Measurements from ENCODE around the gene TNXB. TPM values are rescaled to one million over a fixed set of nuclear protein-coding genes. Genes with fewer than 3 reads are reported as not detected.
"Not testable (repeated sequence)": the region's sequence is repeated elsewhere in the genome, so short reads cannot be mapped to it uniquely, and the experiment has no call there.

TNXB gene
- total RNA-seq, 1 experiment from 2014 or later, result 0.22 TPM

DNA sequence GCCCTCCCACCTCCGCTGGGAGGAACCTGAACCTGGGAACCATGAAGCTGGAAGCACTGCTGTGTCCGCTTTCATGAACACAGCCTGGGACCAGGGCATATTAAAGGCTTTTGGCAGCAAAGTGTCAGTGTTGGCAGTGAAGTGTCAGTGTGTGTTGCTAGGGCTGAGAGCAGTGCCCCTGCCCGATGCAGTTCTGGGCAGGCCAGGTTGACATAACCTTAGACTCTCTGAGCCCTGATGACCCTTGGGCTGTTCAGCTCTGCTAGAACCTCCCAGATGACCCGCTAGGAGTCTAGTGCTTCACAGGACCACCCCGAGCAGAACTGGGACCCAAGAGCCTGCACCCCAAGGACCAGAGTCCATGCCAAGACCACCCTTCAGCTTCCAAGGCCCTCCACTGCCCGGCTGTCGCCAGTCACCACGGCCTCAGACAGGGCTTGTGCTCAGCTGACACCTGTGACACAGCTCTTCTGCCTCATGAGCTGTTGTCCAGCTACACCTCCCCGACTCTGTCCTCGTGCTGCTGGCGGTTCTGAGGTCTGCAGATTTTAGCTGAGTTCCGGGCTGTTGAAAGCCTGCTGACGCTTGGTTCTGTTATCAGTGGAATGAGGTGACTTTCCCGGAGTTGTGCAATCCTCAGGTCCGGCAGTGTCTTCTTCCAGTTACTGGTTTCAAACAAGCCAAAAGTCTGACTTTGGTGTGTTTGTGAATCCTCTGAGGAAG lies 106.4 kb downstream of the TNXB start:
- not testable (repeated sequence) for H3K9me3 ChIP-seq (ENCODE audit: low read length); H3K9me2 ChIP-seq (replicated peaks; ENCODE audit: insufficient read depth, low read length); H3K9ac ChIP-seq (ENCODE audit: low read length); H3K27ac ChIP-seq (ENCODE audit: low read length); H3K4me1 ChIP-seq (ENCODE audit: low read length); H4K20me1 ChIP-seq (ENCODE audit: insufficient read depth, low read depth, low read length); H3K79me2 ChIP-seq (ENCODE audit: low read length); H2AFZ ChIP-seq (ENCODE audit: low read length); H3K36me3 ChIP-seq (ENCODE audit: insufficient read depth, low read length); H3K27me3 ChIP-seq (ENCODE audit: low read length); H3K4me2 ChIP-seq (ENCODE audit: low read depth, low read length, poor library complexity, severe bottlenecking); DNase-seq; H3K4me3 ChIP-seq (ENCODE audit: low read length)

DNA sequence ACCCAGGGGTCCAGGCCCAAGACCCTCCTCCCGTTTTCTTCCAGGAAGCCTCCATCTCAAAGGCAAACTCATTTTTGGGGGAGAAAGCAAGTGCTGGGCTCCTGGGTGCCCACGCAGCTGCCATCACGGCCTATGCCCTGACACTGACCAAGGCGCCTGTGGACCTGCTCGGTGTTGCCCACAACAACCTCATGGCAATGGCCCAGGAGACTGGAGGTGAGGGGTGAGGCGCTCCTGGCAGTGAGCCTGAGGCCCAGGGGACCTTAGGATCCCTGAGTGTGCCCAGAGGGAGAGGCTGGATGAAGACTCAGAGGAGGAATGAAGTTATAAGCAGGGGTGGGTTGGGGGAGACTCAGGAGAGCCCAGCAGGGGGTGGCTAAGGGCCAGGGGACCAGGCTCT lies 112.8 kb downstream of the TNXB start:
- H3K4me1 ChIP-seq (ENCODE audit: low read length); H3K9me2 ChIP-seq (replicated peaks; ENCODE audit: insufficient read depth, low read length); DNase-seq: not testable (repeated sequence)

DNA sequence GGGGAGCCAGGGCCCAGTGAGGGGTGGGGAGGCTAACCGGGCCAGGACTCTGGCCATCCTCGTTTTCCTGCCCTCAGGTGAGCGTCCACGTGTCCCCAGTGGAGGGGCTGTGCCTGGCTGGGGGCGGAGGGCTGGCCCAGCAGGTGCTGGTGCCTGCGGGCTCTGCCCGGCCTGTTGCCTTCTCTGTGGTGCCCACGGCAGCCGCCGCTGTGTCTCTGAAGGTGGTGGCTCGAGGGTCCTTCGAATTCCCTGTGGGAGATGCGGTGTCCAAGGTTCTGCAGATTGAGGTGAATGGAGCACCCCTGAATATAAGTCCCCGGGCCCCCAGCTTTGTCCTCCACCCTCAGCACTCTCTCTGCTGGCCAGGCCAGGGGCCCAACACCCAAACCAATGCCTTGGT lies 114.7 kb downstream of the TNXB start:
- H3K4me1 ChIP-seq (ENCODE audit: low read length); H3K36me3 ChIP-seq (ENCODE audit: insufficient read depth, low read length); H3K4me3 ChIP-seq (ENCODE audit: low read length); H3K9ac ChIP-seq (ENCODE audit: low read length); H3K27ac ChIP-seq (ENCODE audit: low read length); H4K20me1 ChIP-seq (ENCODE audit: insufficient read depth, low read depth, low read length); H2AFZ ChIP-seq (ENCODE audit: low read length); H3K27me3 ChIP-seq (ENCODE audit: low read length); H3K4me2 ChIP-seq (ENCODE audit: low read depth, low read length, poor library complexity, severe bottlenecking); H3K9me2 ChIP-seq (replicated peaks; ENCODE audit: insufficient read depth, low read length); H3K9me3 ChIP-seq (ENCODE audit: low read length); H3K79me2 ChIP-seq (ENCODE audit: low read length); DNase-seq: not testable (repeated sequence)

More for the DNA sequence above, 112.8 kb downstream of the TNXB start:
- H3K9me3 ChIP-seq (ENCODE audit: low read length); H4K20me1 ChIP-seq (ENCODE audit: insufficient read depth, low read depth, low read length); H2AFZ ChIP-seq (ENCODE audit: low read length); H3K79me2 ChIP-seq (ENCODE audit: low read length); H3K4me2 ChIP-seq (ENCODE audit: low read depth, low read length, poor library complexity, severe bottlenecking); H3K36me3 ChIP-seq (ENCODE audit: insufficient read depth, low read length); H3K27me3 ChIP-seq (ENCODE audit: low read length); H3K4me3 ChIP-seq (ENCODE audit: low read length); H3K27ac ChIP-seq (ENCODE audit: low read length); H3K9ac ChIP-seq (ENCODE audit: low read length): not testable (repeated sequence)

Small RNA genes within 50 kb of the gene (small RNA-seq; reads per million reads assigned to genes)
- not detected for gene RNA5SP206

Other genes with a start within 250 kb of the TNXB start
- gene NEU1, start 246.5 kb downstream of the TNXB start, total RNA-seq (2014; rRNA removed; shearing (Covaris generic); ENCODE audit: low replicate concordance), result 23.7 and 38.7 TPM in 2 replicates
- not detected in 2 replicates for gene SLC44A4, start 230.3 kb downstream of the TNXB start, total RNA-seq (2014; rRNA removed; shearing (Covaris generic); ENCODE audit: low replicate concordance)
- gene EHMT2, start 211.6 kb downstream of the TNXB start, total RNA-seq (2014; rRNA removed; shearing (Covaris generic); ENCODE audit: low replicate concordance), result 40.0 and 79.0 TPM in 2 replicates
- 13.3 and 26.3 TPM in 2 replicates for gene ZBTB12, start 207.3 kb downstream of the TNXB start, total RNA-seq (2014; rRNA removed; shearing (Covaris generic); ENCODE audit: low replicate concordance)
- not detected in 2 replicates for gene C2, start 181.6 kb downstream of the TNXB start, total RNA-seq (2014; rRNA removed; shearing (Covaris generic); ENCODE audit: low replicate concordance)
- 0.22 TPM in 1 of 2 replicates, not detected in the other for gene CFB, start 163.2 kb downstream of the TNXB start, total RNA-seq (2014; rRNA removed; shearing (Covaris generic); ENCODE audit: low replicate concordance)
- 56.3 and 146 TPM in 2 replicates for gene NELFE, start 150.4 kb downstream of the TNXB start, total RNA-seq (2014; rRNA removed; shearing (Covaris generic); ENCODE audit: low replicate concordance)
- 43.7 and 60.0 TPM in 2 replicates for gene SKIC2, start 150.2 kb downstream of the TNXB start, total RNA-seq (2014; rRNA removed; shearing (Covaris generic); ENCODE audit: low replicate concordance)
- gene DXO, start 137.2 kb downstream of the TNXB start, total RNA-seq (2014; rRNA removed; shearing (Covaris generic); ENCODE audit: low replicate concordance), result 20.8 and 25.0 TPM in 2 replicates
- 2.9 and 3.8 TPM in 2 replicates for gene C4A, start 127.3 kb downstream of the TNXB start, total RNA-seq (2014; rRNA removed; shearing (Covaris generic); ENCODE audit: low replicate concordance)
- gene C4B, start 94.5 kb downstream of the TNXB start, total RNA-seq (2014; rRNA removed; shearing (Covaris generic); ENCODE audit: low replicate concordance), result 1.9 and 6.6 TPM in 2 replicates
- gene CYP21A2, start 70.9 kb downstream of the TNXB start, total RNA-seq (2014; rRNA removed; shearing (Covaris generic); ENCODE audit: low replicate concordance), result not detected in 2 replicates
- 51.3 and 62.5 TPM in 2 replicates for gene ATF6B, start 18.9 kb upstream of the TNXB start, total RNA-seq (2014; rRNA removed; shearing (Covaris generic); ENCODE audit: low replicate concordance)
- gene FKBPL, start 20.9 kb upstream of the TNXB start, total RNA-seq (2014; rRNA removed; shearing (Covaris generic); ENCODE audit: low replicate concordance), result 7.0 and 12.4 TPM in 2 replicates
- 0.29 and 0.75 TPM in 2 replicates for gene PRRT1, start 42.6 kb upstream of the TNXB start, total RNA-seq (2014; rRNA removed; shearing (Covaris generic); ENCODE audit: low replicate concordance)
- 14.4 and 27.9 TPM in 2 replicates for gene PPT2, start 44.8 kb upstream of the TNXB start, total RNA-seq (2014; rRNA removed; shearing (Covaris generic); ENCODE audit: low replicate concordance)
- gene EGFL8, start 55.3 kb upstream of the TNXB start, total RNA-seq (2014; rRNA removed; shearing (Covaris generic); ENCODE audit: low replicate concordance), result 3.7 and 4.9 TPM in 2 replicates
- 54.8 and 74.5 TPM in 2 replicates for gene AGPAT1, start 66.7 kb upstream of the TNXB start, total RNA-seq (2014; rRNA removed; shearing (Covaris generic); ENCODE audit: low replicate concordance)
- 73.5 and 78.5 TPM in 2 replicates for gene RNF5, start 69.1 kb upstream of the TNXB start, total RNA-seq (2014; rRNA removed; shearing (Covaris generic); ENCODE audit: low replicate concordance)
- 9.0 and 9.2 TPM in 2 replicates for gene AGER, start 74.9 kb upstream of the TNXB start, total RNA-seq (2014; rRNA removed; shearing (Covaris generic); ENCODE audit: low replicate concordance)
- gene PBX2, start 80.9 kb upstream of the TNXB start, total RNA-seq (2014; rRNA removed; shearing (Covaris generic); ENCODE audit: low replicate concordance), result 51.7 and 84.0 TPM in 2 replicates
- gene GPSM3, start 83.3 kb upstream of the TNXB start, total RNA-seq (2014; rRNA removed; shearing (Covaris generic); ENCODE audit: low replicate concordance), result 66.5 and 85.9 TPM in 2 replicates
- gene NOTCH4, start 114.7 kb upstream of the TNXB start, total RNA-seq (2014; rRNA removed; shearing (Covaris generic); ENCODE audit: low replicate concordance), result 1.5 and 5.2 TPM in 2 replicates